Measurements from ENCODE around the gene PPP1R13B.

The PPP1R13B gene

GRCh38 chr14:103708750-103709187 lies 138.6 kb downstream of the PPP1R13B start:
- DNase-seq: no peak

- no peak for DNase-seq
These were observed 139.8 kb downstream of the PPP1R13B start for GRCh38 chr14:103707329-103708263.

GRCh38 chr14:103706551-103707328 lies 140.6 kb downstream of the PPP1R13B start:
- DNase-seq: no peak

GRCh38 chr14:103705504-103706284 lies 141.7 kb downstream of the PPP1R13B start:
- DNase-seq: no peak

GRCh38 chr14:103705118-103705503 lies 142.3 kb downstream of the PPP1R13B start:
- no peak for DNase-seq

GRCh38 chr14:103704708-103705107 lies 142.7 kb downstream of the PPP1R13B start:
- no peak for DNase-seq

- DNase-seq: no peak
These were observed 143.7 kb downstream of the PPP1R13B start for GRCh38 chr14:103703433-103704385.

GRCh38 chr14:103702497-103703432 lies 144.6 kb downstream of the PPP1R13B start:
- DNase-seq: no peak

GRCh38 chr14:103702095-103702494 lies 145.3 kb downstream of the PPP1R13B start:
- no peak for DNase-seq

- no peak for DNase-seq
These were observed 146.5 kb downstream of the PPP1R13B start for GRCh38 chr14:103700753-103701490.

GRCh38 chr14:103699901-103700752 lies 147.2 kb downstream of the PPP1R13B start:
- DNase-seq: no peak

GRCh38 chr14:103699261-103699661 lies 148.1 kb downstream of the PPP1R13B start:
- DNase-seq: no peak

- DNase-seq: no peak
These were observed 148.8 kb downstream of the PPP1R13B start for GRCh38 chr14:103698380-103699260.

- no peak for DNase-seq
These were observed 149.6 kb downstream of the PPP1R13B start for GRCh38 chr14:103697603-103698379.

GRCh38 chr14:103697206-103697602 lies 150.2 kb downstream of the PPP1R13B start:
- DNase-seq: no peak

- DNase-seq: no peak
These were observed 150.8 kb downstream of the PPP1R13B start for GRCh38 chr14:103696466-103697071.

GRCh38 chr14:103696070-103696402 lies 151.3 kb downstream of the PPP1R13B start:
- DNase-seq: no peak
